HG02623 (cell line): ENCODE results near the gene UBE2E2.

Experiments
- ATAC-seq: cut with Tn5 transposase; IDR thresholded peaks from one replicate; pipeline ENCODE4 v1.9.1; 2021; ENCODE audit warnings: moderate library complexity; ENCODE audit not compliant: unreplicated experiment

Gene UBE2E2

GRCh38 chr3:23377928-23378672, 175.0 kb downstream of the UBE2E2 start:
- ATAC-seq: no peak

- ATAC-seq: no peak
These were observed 180.7 kb downstream of the UBE2E2 start for GRCh38 chr3:23383875-23384274.

- no peak for ATAC-seq
These were observed 182.2 kb downstream of the UBE2E2 start for GRCh38 chr3:23385327-23385726.

GRCh38 chr3:23387286-23387918, 184.3 kb downstream of the UBE2E2 start:
- ATAC-seq: no peak

GRCh38 chr3:23389089-23389488, 186.0 kb downstream of the UBE2E2 start:
- no peak for ATAC-seq

GRCh38 chr3:23389686-23390085, 186.6 kb downstream of the UBE2E2 start:
- peak; percentile 61 for ATAC-seq

GRCh38 chr3:23390446-23390845, 187.3 kb downstream of the UBE2E2 start:
- no peak for ATAC-seq

- no peak for ATAC-seq
These were observed 187.9 kb downstream of the UBE2E2 start for GRCh38 chr3:23390989-23391553.

GRCh38 chr3:23395115-23395514, 192.0 kb downstream of the UBE2E2 start:
- ATAC-seq: no peak

GRCh38 chr3:23396746-23397145, 193.6 kb downstream of the UBE2E2 start:
- no peak for ATAC-seq

- ATAC-seq: no peak
These were observed 196.1 kb downstream of the UBE2E2 start for GRCh38 chr3:23399221-23399620.

- ATAC-seq: no peak
These were observed 199.8 kb downstream of the UBE2E2 start for GRCh38 chr3:23402728-23403492.

GRCh38 chr3:23404246-23404645, 201.1 kb downstream of the UBE2E2 start:
- no peak for ATAC-seq

GRCh38 chr3:23405081-23405480, 202.0 kb downstream of the UBE2E2 start:
- ATAC-seq: no peak

- ATAC-seq: no peak
These were observed 203.5 kb downstream of the UBE2E2 start for GRCh38 chr3:23406601-23407000.

- no peak for ATAC-seq
These were observed 214.9 kb downstream of the UBE2E2 start for GRCh38 chr3:23418026-23418425.

GRCh38 chr3:23421811-23422516, 218.8 kb downstream of the UBE2E2 start:
- peak; percentile 26 for ATAC-seq

GRCh38 chr3:23422517-23422851, 219.4 kb downstream of the UBE2E2 start:
- ATAC-seq: peak; percentile 71

GRCh38 chr3:23425410-23425809, 222.3 kb downstream of the UBE2E2 start:
- ATAC-seq: no peak

- ATAC-seq: no peak
These were observed 227.8 kb downstream of the UBE2E2 start for GRCh38 chr3:23430781-23431398.

GRCh38 chr3:23431764-23432163, 228.6 kb downstream of the UBE2E2 start:
- ATAC-seq: no peak
